HG03045 (cell line): ENCODE measurements around the gene CNEP1R1.

ENCODE experiments used
- ATAC-seq: cut with Tn5 transposase; IDR thresholded peaks from one replicate; pipeline ENCODE4 v1.9.1; 2021; ENCODE audit warnings: mild to moderate bottlenecking, moderate library complexity; ENCODE audit not compliant: unreplicated experiment

Gene CNEP1R1

GRCh38 chr16:50015631-50016030 is 9.4 kb upstream of the CNEP1R1 start:
- ATAC-seq = no peak

DNA sequence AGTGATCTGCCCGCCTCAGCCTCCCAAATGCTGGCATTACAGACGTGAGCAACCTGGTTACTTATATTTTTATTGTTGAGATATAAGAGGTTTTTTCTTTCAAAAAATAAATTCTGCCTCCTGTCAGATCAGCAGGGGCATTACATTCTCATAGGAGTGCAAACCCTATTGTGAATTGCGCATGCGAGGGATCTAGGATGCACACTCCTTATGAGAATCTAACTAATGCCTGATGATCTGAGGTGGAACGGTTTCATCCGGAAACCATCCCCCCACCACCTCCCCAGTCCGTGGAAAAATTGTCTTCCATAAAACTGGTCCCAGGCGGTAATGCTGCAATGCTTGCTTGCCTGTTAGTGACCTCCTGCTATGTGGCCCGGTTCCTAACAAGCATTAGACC is 7.5 kb upstream of the CNEP1R1 start:
- ATAC-seq = no peak

DNA sequence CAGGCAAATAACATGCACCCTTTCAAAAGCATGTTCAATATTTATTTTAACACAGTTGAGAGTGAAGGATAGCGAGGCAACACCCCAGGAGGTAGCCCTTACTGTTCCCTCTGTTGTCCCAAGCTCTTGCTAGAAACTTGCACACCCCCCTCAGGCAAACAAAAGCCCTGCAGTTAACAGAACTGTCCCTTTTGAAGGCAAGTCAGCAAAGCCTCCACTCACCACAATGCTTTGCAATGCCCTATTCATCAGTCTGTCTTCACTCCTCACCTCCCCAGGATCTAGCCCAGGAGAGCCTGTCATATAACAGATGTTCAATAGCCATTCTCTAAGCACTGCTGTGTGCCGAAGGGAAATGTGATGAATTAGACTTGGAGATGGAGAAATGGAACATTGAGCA is 3.5 kb upstream of the CNEP1R1 start:
- no peak for ATAC-seq

- ATAC-seq = no peak
Observed at GRCh38 chr16:50023641-50024040, 1.4 kb upstream of the CNEP1R1 start.

DNA sequence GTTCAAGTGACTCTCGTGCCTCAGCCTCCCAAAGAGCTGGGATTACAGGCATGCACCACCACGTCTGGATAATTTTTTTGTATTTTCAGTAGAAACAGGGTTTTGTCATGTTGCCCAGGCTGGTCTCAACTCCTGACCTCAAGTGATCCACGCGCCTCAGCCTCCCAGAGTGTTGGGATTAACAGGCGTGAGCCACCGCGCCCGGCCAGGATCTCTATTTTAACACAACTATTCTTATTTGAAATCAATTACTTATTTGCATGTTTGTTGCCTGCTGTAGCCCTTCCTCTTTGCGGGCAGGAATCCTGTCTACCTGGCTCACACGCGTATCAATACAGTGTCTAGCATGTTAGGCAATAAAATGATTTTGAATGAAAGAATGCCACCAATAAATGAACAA is 818 bp upstream of the CNEP1R1 start:
- no peak for ATAC-seq

DNA sequence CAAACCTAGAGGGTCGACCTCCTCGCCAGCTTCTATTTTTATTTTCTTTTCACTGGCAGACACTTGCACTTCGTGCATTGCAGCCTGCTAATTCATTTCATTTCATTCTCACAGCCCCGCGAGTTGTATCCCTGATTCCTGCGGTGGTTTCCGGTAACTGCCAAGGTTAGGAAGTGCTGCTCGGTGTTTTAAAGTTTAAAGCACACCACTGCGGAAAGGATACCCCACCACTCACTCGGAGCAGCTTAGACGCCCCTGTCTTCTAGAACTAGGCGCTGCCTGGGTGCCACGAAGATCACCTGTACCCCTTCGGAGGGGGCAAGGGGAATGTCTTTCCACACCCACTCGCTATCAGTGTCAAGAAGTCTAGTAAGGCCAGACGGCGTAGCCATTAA is 509 bp downstream of the CNEP1R1 start:
- ATAC-seq = peak; percentile 4

DNA sequence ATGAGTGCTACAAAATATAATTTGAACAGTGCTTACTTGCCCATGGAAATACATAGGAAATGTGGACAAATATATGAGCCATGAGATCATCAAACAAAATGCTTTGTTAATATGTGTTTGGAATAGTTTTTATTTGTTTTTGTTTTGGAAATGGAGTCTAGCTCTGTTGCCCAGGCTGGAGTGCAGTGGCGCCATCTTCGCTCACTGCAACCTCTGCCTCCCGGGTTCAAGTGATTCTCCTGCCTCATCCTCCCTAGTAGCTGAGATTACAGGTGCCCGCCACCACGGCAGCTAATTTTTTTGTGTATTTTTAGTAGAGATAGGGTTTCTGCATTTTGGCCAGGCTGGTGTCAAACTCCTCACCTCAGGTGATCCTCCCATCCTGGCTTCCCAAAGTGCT is 2.8 kb downstream of the CNEP1R1 start:
- no peak for ATAC-seq

- no peak for ATAC-seq
Observed at GRCh38 chr16:50035468-50035992, 10.5 kb downstream of the CNEP1R1 start.

GRCh38 chr16:50036426-50036825 is 11.4 kb downstream of the CNEP1R1 start:
- no peak for ATAC-seq

GRCh38 chr16:50037662-50038220 is 12.7 kb downstream of the CNEP1R1 start:
- ATAC-seq = no peak

DNA sequence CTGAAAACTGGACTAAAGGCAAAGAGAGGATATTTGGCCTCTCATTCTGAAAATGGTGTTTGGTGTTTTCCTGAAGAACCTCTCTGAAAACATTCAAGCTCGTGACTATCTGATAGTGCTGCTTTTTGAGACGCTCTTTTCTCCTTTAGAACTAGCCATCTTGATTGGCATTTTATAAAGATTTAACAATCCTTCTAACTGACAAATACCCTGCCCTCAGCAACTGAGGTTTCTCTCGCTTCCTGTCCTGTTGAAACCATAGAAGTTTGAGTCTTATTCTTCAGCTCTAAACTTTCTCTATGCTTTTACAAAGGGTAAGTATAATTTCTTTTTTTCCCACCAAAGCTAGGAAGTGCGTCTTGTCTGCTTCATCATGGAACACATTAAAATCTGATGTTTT is 13.3 kb downstream of the CNEP1R1 start:
- ATAC-seq = no peak

GRCh38 chr16:50038756-50039529 is 13.9 kb downstream of the CNEP1R1 start:
- no peak for ATAC-seq

- no peak for ATAC-seq
Observed at GRCh38 chr16:50040018-50040417, 15.0 kb downstream of the CNEP1R1 start.

DNA sequence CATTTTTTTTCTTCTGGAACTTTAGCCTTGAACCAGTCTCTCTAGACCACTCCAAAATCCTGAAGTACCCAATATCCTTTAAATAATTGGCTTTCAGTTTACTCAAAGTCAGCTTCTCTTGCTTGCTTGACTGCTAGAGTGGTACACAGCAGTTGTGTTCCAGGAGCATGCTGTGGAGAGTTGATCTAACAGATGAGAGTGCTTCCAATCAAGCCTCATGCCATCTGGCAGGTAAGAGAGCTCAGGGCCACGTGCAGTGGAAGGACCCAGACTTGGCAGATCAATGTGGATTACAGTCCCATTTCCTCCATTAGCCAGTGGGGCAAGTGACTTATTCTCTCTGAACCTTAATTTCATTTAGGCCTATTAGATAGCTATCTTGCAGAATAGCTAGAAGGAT is 15.7 kb downstream of the CNEP1R1 start:
- no peak for ATAC-seq

- ATAC-seq = no peak
Observed at GRCh38 chr16:50043358-50043757, 18.3 kb downstream of the CNEP1R1 start.

- ATAC-seq = no peak
Observed at GRCh38 chr16:50045412-50045811, 20.4 kb downstream of the CNEP1R1 start.

DNA sequence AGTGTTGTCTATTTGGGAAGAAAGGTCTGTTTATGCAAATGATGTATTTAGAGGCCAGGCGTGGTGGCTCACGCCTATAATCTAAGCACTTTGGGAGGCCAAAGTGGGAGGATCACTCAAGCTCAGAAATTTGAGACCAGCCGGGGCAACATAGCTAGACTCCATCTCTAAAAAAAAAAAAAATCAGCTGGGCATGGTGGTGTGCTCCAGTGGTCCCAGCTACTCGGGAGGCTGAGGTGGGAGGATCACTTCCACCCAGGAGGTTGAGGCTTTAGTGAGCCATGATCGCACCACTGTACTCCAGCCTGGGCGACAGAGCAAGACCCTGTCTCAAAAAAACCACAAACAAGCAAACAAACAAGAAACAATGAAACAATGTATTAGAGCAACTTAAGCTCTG is 21.8 kb downstream of the CNEP1R1 start:
- ATAC-seq = no peak

DNA sequence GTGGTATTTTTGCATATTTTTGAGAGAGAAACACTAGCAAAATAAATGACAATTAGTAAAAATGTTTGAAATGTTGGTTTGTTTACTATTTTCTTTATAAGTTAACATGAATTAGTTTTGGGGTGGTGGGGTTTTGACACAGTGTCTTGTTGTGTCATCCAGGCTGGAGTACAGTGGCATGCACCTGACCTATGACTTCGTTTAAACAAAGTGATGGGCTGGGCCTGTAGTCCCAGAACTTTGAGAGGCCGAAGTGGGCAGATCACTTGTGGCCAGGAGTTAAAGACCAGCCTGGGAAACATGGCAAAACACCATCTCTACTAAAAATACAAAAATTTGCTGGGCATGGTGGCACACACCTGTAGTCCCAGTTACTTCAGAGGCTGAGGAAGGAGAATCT is 22.8 kb downstream of the CNEP1R1 start:
- ATAC-seq = no peak

DNA sequence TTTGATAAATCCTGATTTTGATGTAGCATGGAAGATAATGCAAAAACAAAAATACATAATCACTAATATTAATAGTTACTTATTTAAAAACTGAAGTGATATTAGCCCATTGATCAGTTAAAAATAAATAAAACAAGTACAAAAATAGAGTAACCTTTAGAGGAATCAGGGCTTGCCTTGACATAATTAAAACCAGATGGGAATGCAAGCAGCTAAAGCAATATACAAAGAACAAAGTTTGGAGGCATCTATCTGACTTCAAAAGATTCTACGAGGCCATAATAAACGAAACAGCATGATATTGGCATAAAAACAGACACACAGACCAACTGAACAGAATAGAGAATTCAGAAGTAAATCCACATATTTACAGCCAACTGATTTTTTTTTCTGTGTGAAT is 25.8 kb downstream of the CNEP1R1 start:
- ATAC-seq = no peak

- no peak for ATAC-seq
Observed at GRCh38 chr16:50056226-50056625, 31.2 kb downstream of the CNEP1R1 start.

DNA sequence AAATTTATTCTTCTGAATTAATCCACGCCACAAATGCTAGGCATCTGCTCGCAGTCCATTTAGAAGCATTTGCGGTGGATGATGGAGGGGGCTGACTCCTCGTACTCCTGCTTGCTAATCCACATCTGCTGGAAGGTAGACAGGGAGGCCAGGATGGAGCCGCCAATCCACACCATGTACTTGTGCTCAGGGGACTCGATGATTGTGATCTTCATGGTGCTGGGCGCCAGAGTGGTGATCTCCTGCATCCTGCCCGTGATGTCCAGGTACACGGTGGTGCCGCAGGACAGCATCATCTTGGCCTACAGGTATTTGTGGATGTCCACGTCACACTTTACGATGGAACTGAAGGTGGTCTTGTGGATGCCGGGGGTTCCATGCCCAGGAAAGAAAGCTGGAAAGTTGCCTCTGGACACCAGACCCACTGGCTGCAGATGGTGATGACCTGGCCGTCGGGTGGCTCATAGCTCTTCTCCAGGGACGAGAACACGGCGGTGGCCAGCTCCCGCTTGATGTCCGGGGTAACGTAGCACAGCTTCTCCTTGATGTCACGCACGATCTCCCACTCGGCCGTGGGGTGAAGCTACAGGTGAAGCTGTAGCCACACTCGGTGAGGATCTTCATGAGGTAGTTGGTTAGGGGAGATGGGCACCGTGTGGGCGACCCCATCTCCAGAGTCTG is 33.2 kb downstream of the CNEP1R1 start:
- no peak for ATAC-seq

- no peak for ATAC-seq
Observed at GRCh38 chr16:50059111-50059510, 34.1 kb downstream of the CNEP1R1 start.
